Progenitor cell of endocrine pancreas (in vitro differentiated cells): ENCODE measurements around the gene XAGE3. TPM values are rescaled to one million over a fixed set of nuclear protein-coding genes. Genes with fewer than 3 reads are reported as not detected.
"Not testable (repeated sequence)": the region's sequence is repeated elsewhere in the genome, so short reads cannot be mapped to it uniquely, and the experiment has no call there.

Source experiments
- DNase-seq: peaks from one replicate; pipeline ENCODE4 v3.0.0; 2021; ENCODE audit warnings: low spot score; ENCODE audit not compliant: unreplicated experiment
- H3K27ac Mint-ChIP-seq: 2 replicates; pipeline ENCODE4 v1.8.0; 2021; ENCODE audit warnings: mild to moderate bottlenecking, moderate library complexity, mixed read lengths
- H3K27me3 Mint-ChIP-seq: 2 replicates; pipeline ENCODE4 v1.8.0; 2021; ENCODE audit warnings: mixed read lengths
- H3K36me3 Mint-ChIP-seq: 2 replicates; pipeline ENCODE4 v1.8.0; 2022; ENCODE audit warnings: mixed read lengths; ENCODE audit not compliant: insufficient read depth
- H3K4me1 Mint-ChIP-seq: 2 replicates; pipeline ENCODE4 v1.8.0; 2021; ENCODE audit warnings: low read depth, mixed read lengths
- H3K4me3 Mint-ChIP-seq: 2 replicates; pipeline ENCODE4 v1.8.0; 2021; ENCODE audit warnings: low read depth, mild to moderate bottlenecking, moderate library complexity, mixed read lengths
- H3K9me3 Mint-ChIP-seq: 2 replicates; pipeline ENCODE4 v1.8.0; 2021; ENCODE audit warnings: low read depth, mixed read lengths
- CTCF ChIP-seq: fragments of 200-600 bp; sonication (generic); IDR thresholded peaks from one replicate; pipeline ENCODE4 v1.5.0; 2021; ENCODE audit warnings: antibody characterized with exemption, mild to moderate bottlenecking; ENCODE audit not compliant: unreplicated experiment
- long read RNA-seq: library from polyadenylated mRNA; unstranded; transcript quantifications from one replicate; pipeline ENCODE4 v2.0.0, GENCODE V29; 2020
- total RNA-seq: library from RNA; stranded (reverse); gene quantifications from 2 replicates; pipeline ENCODE4 v1.2.1, GENCODE V29; 2021

XAGE3 gene
- total RNA-seq, result not detected in 2 replicates
- long read RNA-seq, result 0 reads

- Mint-ChIP-seq H3K27me3 (peaks cover 9% of the 10 kb centered on the region), H3K27ac (no peak within 1 kb of the TSS), H3K9me3 (peaks cover 11% of the 10 kb centered on the region)
Observed at GRCh38 chrX:52867610-52868348, at the start of gene XAGE3. Gene XAGE3 (minus strand): TSS chrX:52868083. CDS start chrX:52867133, 950 bp downstream.

GRCh38 chrX:52914704-52915103 is 46.8 kb upstream of the XAGE3 start:
- not testable (repeated sequence) for H3K4me1 Mint-ChIP-seq

More at GRCh38 chrX:52867610-52868348, at the start of gene XAGE3:
- Mint-ChIP-seq H3K36me3 (no peaks in the 10 kb centered on the region), H3K4me1 (no peaks in the 10 kb centered on the region), H3K4me3 (no peak within 1 kb of the TSS)
- no peak for TF ChIP-seq CTCF
- DNase-seq, result no peak

GRCh38 chrX:52913681-52914080 is 45.8 kb upstream of the XAGE3 start:
- not testable (repeated sequence) for H3K4me1 Mint-ChIP-seq, DNase-seq, H3K27me3 Mint-ChIP-seq, H3K9me3 Mint-ChIP-seq, H3K4me3 Mint-ChIP-seq, H3K36me3 Mint-ChIP-seq, H3K27ac Mint-ChIP-seq

More at GRCh38 chrX:52914704-52915103, 46.8 kb upstream of the XAGE3 start:
- H3K27me3 Mint-ChIP-seq, H3K4me3 Mint-ChIP-seq, DNase-seq, H3K9me3 Mint-ChIP-seq, H3K27ac Mint-ChIP-seq, H3K36me3 Mint-ChIP-seq: not testable (repeated sequence)

- not testable (repeated sequence) for H3K27me3 Mint-ChIP-seq, H3K36me3 Mint-ChIP-seq, H3K27ac Mint-ChIP-seq, DNase-seq, H3K9me3 Mint-ChIP-seq, H3K4me3 Mint-ChIP-seq, H3K4me1 Mint-ChIP-seq
Observed at GRCh38 chrX:52909313-52909969, 41.6 kb upstream of the XAGE3 start.

GRCh38 chrX:52907900-52908299 is 40.0 kb upstream of the XAGE3 start:
- H3K27me3 Mint-ChIP-seq, DNase-seq, H3K27ac Mint-ChIP-seq, H3K36me3 Mint-ChIP-seq, H3K4me3 Mint-ChIP-seq, H3K9me3 Mint-ChIP-seq, H3K4me1 Mint-ChIP-seq: not testable (repeated sequence)

GRCh38 chrX:52907137-52907536 is 39.3 kb upstream of the XAGE3 start:
- H3K4me1 Mint-ChIP-seq, H3K9me3 Mint-ChIP-seq, H3K36me3 Mint-ChIP-seq, H3K27ac Mint-ChIP-seq, DNase-seq, H3K4me3 Mint-ChIP-seq, H3K27me3 Mint-ChIP-seq: not testable (repeated sequence)

- not testable (repeated sequence) for H3K27me3 Mint-ChIP-seq, H3K27ac Mint-ChIP-seq, H3K36me3 Mint-ChIP-seq, H3K9me3 Mint-ChIP-seq, DNase-seq, H3K4me1 Mint-ChIP-seq, H3K4me3 Mint-ChIP-seq
Observed at GRCh38 chrX:52906072-52906471, 38.2 kb upstream of the XAGE3 start.

GRCh38 chrX:52905531-52905930 is 37.6 kb upstream of the XAGE3 start:
- not testable (repeated sequence) for H3K36me3 Mint-ChIP-seq, H3K9me3 Mint-ChIP-seq, H3K4me1 Mint-ChIP-seq, DNase-seq, H3K27ac Mint-ChIP-seq, H3K27me3 Mint-ChIP-seq, H3K4me3 Mint-ChIP-seq

GRCh38 chrX:52896855-52897709 is 29.2 kb upstream of the XAGE3 start, which contains the start of gene FAM156B:
Gene FAM156B (plus strand): TSS chrX:52897330. CDS start chrX:52907226, 9,896 bp downstream.
- not testable (repeated sequence) for H3K27ac Mint-ChIP-seq, H3K27me3 Mint-ChIP-seq, H3K9me3 Mint-ChIP-seq, DNase-seq, H3K4me3 Mint-ChIP-seq, H3K36me3 Mint-ChIP-seq, H3K4me1 Mint-ChIP-seq

- not testable (repeated sequence) for H3K27me3 Mint-ChIP-seq, DNase-seq, H3K4me1 Mint-ChIP-seq, H3K27ac Mint-ChIP-seq, H3K4me3 Mint-ChIP-seq, H3K9me3 Mint-ChIP-seq, H3K36me3 Mint-ChIP-seq
Observed at GRCh38 chrX:52896438-52896837, 28.6 kb upstream of the XAGE3 start.

- not testable (repeated sequence) for H3K9me3 Mint-ChIP-seq, H3K27me3 Mint-ChIP-seq, H3K27ac Mint-ChIP-seq, DNase-seq, H3K4me3 Mint-ChIP-seq, H3K36me3 Mint-ChIP-seq, H3K4me1 Mint-ChIP-seq
Observed at GRCh38 chrX:52888090-52888489, 20.2 kb upstream of the XAGE3 start.
